GM23338 (cell line): ENCODE data around the gene LRRFIP1. TPM values are rescaled to one million over a fixed set of nuclear protein-coding genes. Genes with fewer than 3 reads are reported as not detected.

ENCODE experiments used
- ATAC-seq: fragments of 200-7000 bp; cut with Tn5 transposase; 3 replicates; pipeline ENCODE4 v1.9.1; 2020
- DNase-seq: peaks from one replicate; pipeline ENCODE4 v3.0.0-alpha.2; 2015; ENCODE audit warnings: low spot score
- H2AFZ ChIP-seq: fragments of 200-600 bp; sonication (generic); 2 replicates; pipeline ENCODE4 v1.8.0; 2016; ENCODE audit warnings: antibody characterized with exemption, mild to moderate bottlenecking, moderate library complexity
- H3F3A ChIP-seq: fragments of 200-600 bp; sonication (generic); replicated peaks from 2 replicates; pipeline ENCODE4 v1.8.0; 2017; ENCODE audit warnings: antibody characterized with exemption, mixed run types, low read depth
- H3K27ac ChIP-seq: fragments of 200-600 bp; sonication (generic); 2 replicates; pipeline ENCODE4 v1.6.1; 2016; ENCODE audit warnings: low read depth
- H3K27me3 ChIP-seq: fragments of 200-600 bp; sonication (generic); 2 replicates; pipeline ENCODE4 v1.8.0; 2016; ENCODE audit warnings: mild to moderate bottlenecking, mixed run types, moderate library complexity; ENCODE audit not compliant: insufficient read depth
- H3K36me3 ChIP-seq: fragments of 200-600 bp; sonication (generic); 2 replicates; pipeline ENCODE4 v1.8.0; 2016; ENCODE audit warnings: mild to moderate bottlenecking; ENCODE audit not compliant: insufficient read depth
- H3K4me1 ChIP-seq: fragments of 200-600 bp; sonication (generic); 2 replicates; pipeline ENCODE4 v1.8.0; 2016; ENCODE audit warnings: mild to moderate bottlenecking, moderate library complexity; ENCODE audit not compliant: insufficient read depth
- H3K4me2 ChIP-seq: fragments of 200-600 bp; sonication (generic); 2 replicates; pipeline ENCODE4 v1.7.1; 2017; ENCODE audit warnings: mixed run types
- H3K4me3 ChIP-seq: fragments of 200-600 bp; sonication (generic); 2 replicates; pipeline ENCODE4 v1.6.1; 2016; ENCODE audit warnings: mixed run types
- H3K79me2 ChIP-seq: fragments of 200-600 bp; sonication (generic); replicated peaks from 2 replicates; pipeline ENCODE4 v1.8.0; 2017; ENCODE audit warnings: mild to moderate bottlenecking; ENCODE audit not compliant: insufficient read depth
- H3K9me2 ChIP-seq: fragments of 200-600 bp; sonication (generic); 2 replicates; pipeline ENCODE4 v1.8.0; 2017; ENCODE audit not compliant: insufficient read depth
- H4K20me1 ChIP-seq: fragments of 200-600 bp; sonication (generic); replicated peaks from 2 replicates; pipeline ENCODE4 v1.8.0; 2017; ENCODE audit warnings: mild to moderate bottlenecking; ENCODE audit not compliant: insufficient read depth
- H3K27ac Mint-ChIP-seq: 2 replicates; pipeline ENCODE4 v1.8.0; 2020; ENCODE audit warnings: inconsistent platforms, mild to moderate bottlenecking, moderate library complexity, mixed read lengths
- H3K27me3 Mint-ChIP-seq: 3 replicates; pipeline ENCODE4 v1.8.0; 2022; ENCODE audit warnings: low read depth, mild to moderate bottlenecking, moderate library complexity, mixed read lengths, inconsistent platforms; ENCODE audit not compliant: insufficient read depth, poor library complexity
- H3K36me3 Mint-ChIP-seq: 3 replicates; pipeline ENCODE4 v1.8.0; 2021; ENCODE audit warnings: low read depth, mild to moderate bottlenecking, inconsistent platforms, moderate library complexity, mixed read lengths
- H3K4me1 Mint-ChIP-seq: 3 replicates; pipeline ENCODE4 v1.8.0; 2020; ENCODE audit warnings: mild to moderate bottlenecking, inconsistent platforms, mixed read lengths
- H3K4me3 Mint-ChIP-seq: 3 replicates; pipeline ENCODE4 v1.8.0; 2021; ENCODE audit warnings: moderate library complexity, mild to moderate bottlenecking, inconsistent platforms, mixed read lengths
- H3K9me3 Mint-ChIP-seq: 3 replicates; pipeline ENCODE4 v1.8.0; 2020; ENCODE audit warnings: moderate library complexity, mild to moderate bottlenecking, inconsistent platforms, mixed read lengths
- EZH2 ChIP-seq: fragments of 200-600 bp; sonication (generic); IDR thresholded peaks from one replicate; pipeline ENCODE4 v1.8.0; 2017; ENCODE audit warnings: antibody characterized with exemption, mild to moderate bottlenecking, low read depth; ENCODE audit not compliant: unreplicated experiment
- EZH2phosphoT487 ChIP-seq: fragments of 200-600 bp; sonication (generic); IDR thresholded peaks from one replicate; pipeline ENCODE4 v1.8.1; 2018; ENCODE audit warnings: antibody characterized with exemption; ENCODE audit not compliant: unreplicated experiment
- JUNB ChIP-seq: IDR thresholded peaks from one replicate; pipeline ENCODE4 v1.6.1; 2016; ENCODE audit warnings: antibody characterized with exemption; ENCODE audit not compliant: unreplicated experiment
- POLR2AphosphoS5 ChIP-seq: IDR thresholded peaks from 2 replicates; pipeline ENCODE4 v1.6.1; 2016; ENCODE audit warnings: antibody characterized with exemption, low read depth
- STAT1 ChIP-seq: IDR thresholded peaks from one replicate; pipeline ENCODE4 v1.6.1; 2016; ENCODE audit warnings: antibody characterized with exemption; ENCODE audit not compliant: unreplicated experiment
- ZNF114 ChIP-seq: fragments of 250-450 bp; sonication (Bioruptor Pico); IDR thresholded peaks from 2 replicates; pipeline ENCODE4 v1.5.0; 2020; ENCODE audit warnings: mild to moderate bottlenecking, moderate library complexity
- ZNF331 ChIP-seq: fragments of 250-450 bp; sonication (Bioruptor Pico); IDR thresholded peaks from 2 replicates; pipeline ENCODE4 v1.5.0; 2020; ENCODE audit warnings: low read depth, mild to moderate bottlenecking, moderate library complexity
- polyA plus RNA-seq: library from polyadenylated mRNA; unstranded; fragments of >200 nt; fragmentation: Nextera tagmentation; extraction: Ambion mirVana; gene quantifications from 2 replicates; pipeline ENCODE4 v1.2.1, GENCODE V29; 2016
- total RNA-seq: library from RNA; depleted of rRNA; stranded (reverse); fragments of >200 nt; shearing (Covaris generic); gene quantifications from 2 replicates; pipeline ENCODE4 v1.2.3, GENCODE V29; 2014
- TF ChIP-seq, protein P1 (sequence below), 2 experiments: fragments of 200-600 bp in 1 of 2; sonication (generic) in 1 of 2; conservative IDR thresholded peaks; 2 replicates each; pipeline versions ENCODE4 v1.5.1 to v1.6.1; 2016 to 2017; ENCODE audit warnings: antibody characterized with exemption in 2 of 2, low read depth in 2 of 2, mild to moderate bottlenecking in 2 of 2, moderate library complexity in 1 of 2
- TF ChIP-seq, protein P2 (sequence below): IDR thresholded peaks from 2 replicates; pipeline ENCODE4 v1.6.1; 2016; ENCODE audit warnings: antibody characterized with exemption
- TF ChIP-seq, protein P3 (sequence below): IDR thresholded peaks from one replicate; pipeline ENCODE4 v1.6.1; 2018; ENCODE audit warnings: antibody characterized with exemption; ENCODE audit not compliant: unreplicated experiment

Gene LRRFIP1
- total and polyA plus RNA-seq, 2 experiments from 2014 or later: 59.6 to 178 TPM

DNA sequence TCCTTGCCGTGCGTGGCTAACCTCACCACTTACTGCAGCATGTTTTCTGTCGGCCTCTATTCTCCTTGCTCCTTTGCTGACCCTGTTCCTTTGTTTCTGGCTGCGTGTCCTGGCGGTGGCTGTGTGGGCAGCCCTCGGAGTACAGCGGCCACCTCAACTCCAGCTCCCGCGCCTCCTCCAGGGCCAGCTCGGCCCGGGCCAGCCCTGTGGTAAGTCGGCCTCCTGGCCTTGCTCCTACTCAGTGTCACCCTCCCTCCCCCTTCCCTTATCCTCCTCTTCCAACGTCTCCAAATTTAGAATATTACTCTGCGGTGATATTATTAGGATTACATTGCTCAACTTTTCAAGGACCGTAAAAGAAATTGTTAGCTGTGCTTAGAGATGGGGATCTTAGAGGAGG is 111.7 kb downstream of the LRRFIP1 start:
- H3K27me3 ChIP-seq: no peaks in the 10 kb centered on the region
- ATAC-seq: peak; percentile 57
- peaks cover 34% of the 10 kb centered on the region for H3K4me1 ChIP-seq
- Mint-ChIP-seq H3K4me1 (peaks cover 62% of the 10 kb centered on the region), H3K9me3 (no peaks in the 10 kb centered on the region), H3K27ac (0 out of 2 replicates have a peak overlapping the region, but pooled peaks have one; percentile 5), H3K4me3 (no peak overlapping the region), H3K36me3 (peaks cover 5% of the 10 kb centered on the region), H3K27me3 (peaks cover 4% of the 10 kb centered on the region)
- TF ChIP-seq JUNB: no peak
- TF ChIP-seq, protein P1, sequence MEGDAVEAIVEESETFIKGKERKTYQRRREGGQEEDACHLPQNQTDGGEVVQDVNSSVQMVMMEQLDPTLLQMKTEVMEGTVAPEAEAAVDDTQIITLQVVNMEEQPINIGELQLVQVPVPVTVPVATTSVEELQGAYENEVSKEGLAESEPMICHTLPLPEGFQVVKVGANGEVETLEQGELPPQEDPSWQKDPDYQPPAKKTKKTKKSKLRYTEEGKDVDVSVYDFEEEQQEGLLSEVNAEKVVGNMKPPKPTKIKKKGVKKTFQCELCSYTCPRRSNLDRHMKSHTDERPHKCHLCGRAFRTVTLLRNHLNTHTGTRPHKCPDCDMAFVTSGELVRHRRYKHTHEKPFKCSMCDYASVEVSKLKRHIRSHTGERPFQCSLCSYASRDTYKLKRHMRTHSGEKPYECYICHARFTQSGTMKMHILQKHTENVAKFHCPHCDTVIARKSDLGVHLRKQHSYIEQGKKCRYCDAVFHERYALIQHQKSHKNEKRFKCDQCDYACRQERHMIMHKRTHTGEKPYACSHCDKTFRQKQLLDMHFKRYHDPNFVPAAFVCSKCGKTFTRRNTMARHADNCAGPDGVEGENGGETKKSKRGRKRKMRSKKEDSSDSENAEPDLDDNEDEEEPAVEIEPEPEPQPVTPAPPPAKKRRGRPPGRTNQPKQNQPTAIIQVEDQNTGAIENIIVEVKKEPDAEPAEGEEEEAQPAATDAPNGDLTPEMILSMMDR (conservative IDR thresholded peaks at IDR 0.05; ENCODE audit: low read depth in 2 of 2): no peak
- no peak for TF ChIP-seq STAT1
- no peak for TF ChIP-seq ZNF331
- TF ChIP-seq EZH2phosphoT487: no peak
- TF ChIP-seq, protein P2, sequence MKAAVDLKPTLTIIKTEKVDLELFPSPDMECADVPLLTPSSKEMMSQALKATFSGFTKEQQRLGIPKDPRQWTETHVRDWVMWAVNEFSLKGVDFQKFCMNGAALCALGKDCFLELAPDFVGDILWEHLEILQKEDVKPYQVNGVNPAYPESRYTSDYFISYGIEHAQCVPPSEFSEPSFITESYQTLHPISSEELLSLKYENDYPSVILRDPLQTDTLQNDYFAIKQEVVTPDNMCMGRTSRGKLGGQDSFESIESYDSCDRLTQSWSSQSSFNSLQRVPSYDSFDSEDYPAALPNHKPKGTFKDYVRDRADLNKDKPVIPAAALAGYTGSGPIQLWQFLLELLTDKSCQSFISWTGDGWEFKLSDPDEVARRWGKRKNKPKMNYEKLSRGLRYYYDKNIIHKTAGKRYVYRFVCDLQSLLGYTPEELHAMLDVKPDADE: no peak
- TF ChIP-seq, protein P3, sequence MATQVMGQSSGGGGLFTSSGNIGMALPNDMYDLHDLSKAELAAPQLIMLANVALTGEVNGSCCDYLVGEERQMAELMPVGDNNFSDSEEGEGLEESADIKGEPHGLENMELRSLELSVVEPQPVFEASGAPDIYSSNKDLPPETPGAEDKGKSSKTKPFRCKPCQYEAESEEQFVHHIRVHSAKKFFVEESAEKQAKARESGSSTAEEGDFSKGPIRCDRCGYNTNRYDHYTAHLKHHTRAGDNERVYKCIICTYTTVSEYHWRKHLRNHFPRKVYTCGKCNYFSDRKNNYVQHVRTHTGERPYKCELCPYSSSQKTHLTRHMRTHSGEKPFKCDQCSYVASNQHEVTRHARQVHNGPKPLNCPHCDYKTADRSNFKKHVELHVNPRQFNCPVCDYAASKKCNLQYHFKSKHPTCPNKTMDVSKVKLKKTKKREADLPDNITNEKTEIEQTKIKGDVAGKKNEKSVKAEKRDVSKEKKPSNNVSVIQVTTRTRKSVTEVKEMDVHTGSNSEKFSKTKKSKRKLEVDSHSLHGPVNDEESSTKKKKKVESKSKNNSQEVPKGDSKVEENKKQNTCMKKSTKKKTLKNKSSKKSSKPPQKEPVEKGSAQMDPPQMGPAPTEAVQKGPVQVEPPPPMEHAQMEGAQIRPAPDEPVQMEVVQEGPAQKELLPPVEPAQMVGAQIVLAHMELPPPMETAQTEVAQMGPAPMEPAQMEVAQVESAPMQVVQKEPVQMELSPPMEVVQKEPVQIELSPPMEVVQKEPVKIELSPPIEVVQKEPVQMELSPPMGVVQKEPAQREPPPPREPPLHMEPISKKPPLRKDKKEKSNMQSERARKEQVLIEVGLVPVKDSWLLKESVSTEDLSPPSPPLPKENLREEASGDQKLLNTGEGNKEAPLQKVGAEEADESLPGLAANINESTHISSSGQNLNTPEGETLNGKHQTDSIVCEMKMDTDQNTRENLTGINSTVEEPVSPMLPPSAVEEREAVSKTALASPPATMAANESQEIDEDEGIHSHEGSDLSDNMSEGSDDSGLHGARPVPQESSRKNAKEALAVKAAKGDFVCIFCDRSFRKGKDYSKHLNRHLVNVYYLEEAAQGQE: no peak
- TF ChIP-seq ZNF114 (CRISPR knock-in tag): no peak
- no peak for TF ChIP-seq EZH2
- peak overlapping the region; percentile 45 for H3K4me2 ChIP-seq
- H4K20me1 ChIP-seq: 0 out of 2 replicates have a peak, but pooled peaks cover 29% of the 10 kb centered on the region
- H3K27ac ChIP-seq: no peak overlapping the region
- H3K36me3 ChIP-seq: no peaks in the 10 kb centered on the region
- DNase-seq: no peak
- H3K9me2 ChIP-seq: no peaks in the 10 kb centered on the region
- H3K79me2 ChIP-seq: peaks cover 81% of the 10 kb centered on the region
- no peaks in the 10 kb centered on the region; the same call in 1 of the 2 replicates for H3F3A ChIP-seq
- H2AFZ ChIP-seq: no peak overlapping the region
- H3K4me3 ChIP-seq: no peak overlapping the region

DNA sequence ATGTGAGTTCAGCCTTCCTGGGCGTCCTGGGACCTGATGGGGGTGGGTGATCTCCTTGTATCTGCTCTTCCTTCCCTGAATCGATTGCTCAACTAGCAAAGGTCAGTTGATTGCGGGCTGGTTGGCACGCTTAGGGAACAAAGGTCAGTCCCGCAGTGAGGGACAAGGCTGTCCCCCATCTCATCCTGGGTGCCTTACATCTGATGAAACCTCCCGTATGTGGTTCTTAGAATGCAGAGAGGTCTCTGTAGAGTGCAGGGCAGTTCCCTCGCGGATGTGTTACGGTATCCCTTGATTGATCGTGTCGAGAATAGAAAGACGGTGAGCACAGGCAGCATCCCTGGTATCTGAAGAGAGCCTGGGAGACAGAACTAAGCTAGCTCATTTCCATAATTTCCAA is 114.8 kb downstream of the LRRFIP1 start:
- DNase-seq (no peak), ATAC-seq (no peak)
- no peaks in the 10 kb centered on the region for H3K9me2 ChIP-seq
- no peaks in the 10 kb centered on the region for H3K36me3 ChIP-seq
- H3K27ac Mint-ChIP-seq: no peak overlapping the region
- H3K9me3 Mint-ChIP-seq: no peaks in the 10 kb centered on the region; the same call in 2 of the 3 replicates
- H3K4me1 Mint-ChIP-seq: peaks cover 57% of the 10 kb centered on the region
- H3F3A ChIP-seq: no peaks in the 10 kb centered on the region
- H3K27me3 ChIP-seq: no peaks in the 10 kb centered on the region
- H3K4me2 ChIP-seq: no peak overlapping the region
- no peak overlapping the region for H3K27ac ChIP-seq
- peaks cover 4% of the 10 kb centered on the region for H3K27me3 Mint-ChIP-seq
- peaks cover 25% of the 10 kb centered on the region; the same call in 1 of the 2 replicates for H4K20me1 ChIP-seq
- no peak overlapping the region for H3K4me3 Mint-ChIP-seq
- no peak overlapping the region for H3K4me3 ChIP-seq
- H3K36me3 Mint-ChIP-seq: peaks cover 3% of the 10 kb centered on the region
- H3K4me1 ChIP-seq: peaks cover 17% of the 10 kb centered on the region
- peaks cover 70% of the 10 kb centered on the region for H3K79me2 ChIP-seq
- no peak overlapping the region for H2AFZ ChIP-seq
- TF ChIP-seq POLR2AphosphoS5 (no peak), ZNF114 (CRISPR knock-in tag) (no peak), EZH2phosphoT487 (no peak), EZH2 (no peak), ZNF331 (no peak), JUNB (no peak), STAT1 (no peak)
- TF ChIP-seq, protein P1 (conservative IDR thresholded peaks at IDR 0.05; ENCODE audit: low read depth in 2 of 2): no peak
- TF ChIP-seq, protein P3: no peak
